Gastroesophageal sphincter (tissue), 4 donors: ENCODE measurements around the gene ROBO3. TPM values are rescaled to one million over a fixed set of nuclear protein-coding genes. Genes with fewer than 3 reads are reported as not detected.

Experiments used
- ATAC-seq: fragments of 150-250 bp; one replicate; pipeline ENCODE4 v1.9.1; 2016; ENCODE audit warnings: mild to moderate bottlenecking, moderate library complexity
- H3K27ac ChIP-seq, 4 donors: fragments of 200-600 bp; sonication (generic) in 3 of 4; 1 replicate in 3 of 4; 2 replicates in 1 of 4; pipeline ENCODE4 v1.5.1; 2016 to 2019
- H3K27me3 ChIP-seq: fragments of 200-600 bp; sonication (generic); one replicate; pipeline ENCODE4 v1.5.1; 2019
- H3K36me3 ChIP-seq, 2 donors: fragments of 200-600 bp; sonication (generic); one replicate each; pipeline ENCODE4 v1.5.1; 2019; ENCODE audit warnings: control low read depth in 1 of 2
- H3K4me1 ChIP-seq, 3 donors: fragments of 200-600 bp; sonication (generic); 1 replicate in 2 of 3; 2 replicates in 1 of 3; pipeline ENCODE4 v1.5.1; 2016 to 2019; ENCODE audit warnings: control low read depth in 2 of 3
- H3K4me3 ChIP-seq, 2 donors: fragments of 200-600 bp; sonication (generic); one replicate each; pipeline ENCODE4 v1.5.1; 2019; ENCODE audit warnings: mild to moderate bottlenecking in 1 of 2, moderate library complexity in 1 of 2
- H3K9me3 ChIP-seq, 3 donors: fragments of 200-600 bp; sonication (generic); one replicate each; pipeline ENCODE4 v1.5.1; 2017 to 2019; ENCODE audit warnings: control low read depth in 2 of 3
- EP300 ChIP-seq: sonication (generic); formaldehyde crosslinking; IDR thresholded peaks from one replicate; pipeline ENCODE4 v1.6.1; 2017; ENCODE audit warnings: antibody characterized with exemption, mild to moderate bottlenecking
- POLR2A ChIP-seq, 2 donors: fragments of 450-650 bp; IDR thresholded peaks; one replicate each; pipeline ENCODE4 v1.6.1; 2017; ENCODE audit warnings: antibody characterized with exemption in 2 of 2, mild to moderate bottlenecking in 2 of 2, moderate library complexity in 1 of 2
- POLR2AphosphoS5 ChIP-seq: sonication (generic); formaldehyde crosslinking; IDR thresholded peaks from one replicate; pipeline ENCODE4 v1.6.1; 2017; ENCODE audit warnings: antibody characterized with exemption
- WGBS, 2 donors: methylation state at CpG; one replicate each; pipeline ENCODE4 v1.1.5; 2018; ENCODE audit warnings: low coverage in 1 of 2; 5-methylcytosine and 5-hydroxymethylcytosine counted together
- total RNA-seq, 4 donors: library from RNA; depleted of rRNA; stranded (reverse); fragments of >200 nt; gene quantifications; one replicate each; pipeline ENCODE4 v1.1.0, GENCODE V29; 2016
- TF ChIP-seq, protein P1 (sequence below), 4 experiments: fragments of 200-600 bp in 2 of 4; fragments of 450-650 bp in 2 of 4; sonication (generic) in 1 of 4; IDR thresholded peaks; one replicate each; pipeline ENCODE4 v1.5.1; 2017 to 2019; ENCODE audit warnings: antibody characterized with exemption in 4 of 4, mild to moderate bottlenecking in 2 of 4, moderate library complexity in 2 of 4

ROBO3 gene
- total RNA-seq, 4 donors from 2014 or later: 3.6 to 10.8 (median 9.2) TPM

DNA sequence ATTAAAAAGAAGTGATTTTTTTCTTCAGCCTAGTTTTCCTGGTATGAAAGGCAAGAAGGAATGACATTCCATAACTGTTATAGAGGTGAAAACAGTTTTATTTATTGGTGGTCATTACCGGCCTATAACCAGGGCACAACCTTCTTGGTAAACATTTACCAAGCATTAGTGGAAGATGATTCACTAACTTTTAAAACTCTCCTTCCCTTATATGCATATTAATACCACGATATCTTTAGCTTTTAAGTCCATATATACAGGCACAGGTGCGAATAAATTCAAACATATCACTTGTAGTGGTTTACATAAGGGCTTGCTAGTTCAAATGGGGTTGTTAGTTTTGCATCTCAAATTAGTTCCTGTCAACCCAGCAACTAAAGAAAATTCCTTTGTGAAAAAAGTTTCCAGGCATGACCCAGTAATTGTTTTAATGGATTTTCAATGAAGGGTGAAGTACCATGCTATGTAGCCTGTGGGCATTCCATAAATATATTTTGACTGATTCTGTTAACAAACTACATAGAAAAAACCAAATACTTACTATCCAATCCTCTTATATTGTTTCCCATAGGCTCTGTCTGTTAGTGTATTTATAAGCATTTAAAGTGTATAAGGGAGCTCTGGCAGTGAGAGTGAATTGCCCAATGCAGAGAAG lies 30.6 kb upstream of the ROBO3 start:
- Histone ChIP-seq H3K27me3 (peaks cover 26% of the 10 kb centered on the region), H3K4me3 (no peak overlapping the region), H3K36me3 (no peaks in the 10 kb centered on the region), H3K27ac (no peak overlapping the region), H3K4me1 (peaks cover 0 to 22% (median 8%) of the 10 kb centered on the region in 3 donors), H3K9me3 (no peaks in the 10 kb centered on the region)
- no peak for ATAC-seq
- 80 to 81% methylated on average over 3 of the region's 3 CpGs for WGBS, 2 donors
- no peak for TF ChIP-seq POLR2A (IDR thresholded peaks at IDR 0.05)
- no peak for TF ChIP-seq POLR2AphosphoS5
- TF ChIP-seq EP300: no peak
- TF ChIP-seq, protein P1, sequence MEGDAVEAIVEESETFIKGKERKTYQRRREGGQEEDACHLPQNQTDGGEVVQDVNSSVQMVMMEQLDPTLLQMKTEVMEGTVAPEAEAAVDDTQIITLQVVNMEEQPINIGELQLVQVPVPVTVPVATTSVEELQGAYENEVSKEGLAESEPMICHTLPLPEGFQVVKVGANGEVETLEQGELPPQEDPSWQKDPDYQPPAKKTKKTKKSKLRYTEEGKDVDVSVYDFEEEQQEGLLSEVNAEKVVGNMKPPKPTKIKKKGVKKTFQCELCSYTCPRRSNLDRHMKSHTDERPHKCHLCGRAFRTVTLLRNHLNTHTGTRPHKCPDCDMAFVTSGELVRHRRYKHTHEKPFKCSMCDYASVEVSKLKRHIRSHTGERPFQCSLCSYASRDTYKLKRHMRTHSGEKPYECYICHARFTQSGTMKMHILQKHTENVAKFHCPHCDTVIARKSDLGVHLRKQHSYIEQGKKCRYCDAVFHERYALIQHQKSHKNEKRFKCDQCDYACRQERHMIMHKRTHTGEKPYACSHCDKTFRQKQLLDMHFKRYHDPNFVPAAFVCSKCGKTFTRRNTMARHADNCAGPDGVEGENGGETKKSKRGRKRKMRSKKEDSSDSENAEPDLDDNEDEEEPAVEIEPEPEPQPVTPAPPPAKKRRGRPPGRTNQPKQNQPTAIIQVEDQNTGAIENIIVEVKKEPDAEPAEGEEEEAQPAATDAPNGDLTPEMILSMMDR (IDR thresholded peaks at IDR 0.05): no peak

DNA sequence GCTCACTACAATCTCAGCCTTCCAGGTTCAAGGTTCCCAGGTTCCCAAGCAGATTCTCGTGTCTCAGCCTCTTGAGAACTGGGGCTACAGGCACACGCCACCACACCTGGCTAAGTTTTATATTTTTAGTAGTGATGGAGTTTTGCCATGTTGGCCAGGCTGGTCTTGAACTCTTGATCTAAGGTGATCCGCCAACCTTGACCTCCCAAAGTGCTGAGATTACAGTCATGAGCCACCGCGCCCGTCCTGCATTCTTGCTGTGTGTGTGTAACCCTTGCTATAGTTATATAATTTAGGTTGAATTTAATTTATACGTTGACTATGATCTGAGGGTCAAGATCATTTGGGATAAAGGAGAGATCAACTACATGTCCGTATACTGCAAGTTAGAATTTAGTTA lies 29.3 kb upstream of the ROBO3 start:
- no peak for ATAC-seq
- H3K27me3 ChIP-seq: peaks cover 39% of the 10 kb centered on the region
- H3K4me1 ChIP-seq: peaks cover 0 to 28% (median 11%) of the 10 kb centered on the region in 3 donors
- H3K4me3 ChIP-seq: peak overlapping the region in 1 of 2 donors; percentile 45
- WGBS, 2 donors: 58 to 94% methylated on average over 2 to 5 of the region's 8 CpGs
- TF ChIP-seq POLR2A (IDR thresholded peaks at IDR 0.05): no peak
- no peak for TF ChIP-seq POLR2AphosphoS5
- TF ChIP-seq EP300: no peak
- H3K27ac ChIP-seq: peak overlapping the region in 2 of 4 donors; percentile 76 to 81
- H3K9me3 ChIP-seq: no peaks in the 10 kb centered on the region
- no peaks in the 10 kb centered on the region for H3K36me3 ChIP-seq

DNA sequence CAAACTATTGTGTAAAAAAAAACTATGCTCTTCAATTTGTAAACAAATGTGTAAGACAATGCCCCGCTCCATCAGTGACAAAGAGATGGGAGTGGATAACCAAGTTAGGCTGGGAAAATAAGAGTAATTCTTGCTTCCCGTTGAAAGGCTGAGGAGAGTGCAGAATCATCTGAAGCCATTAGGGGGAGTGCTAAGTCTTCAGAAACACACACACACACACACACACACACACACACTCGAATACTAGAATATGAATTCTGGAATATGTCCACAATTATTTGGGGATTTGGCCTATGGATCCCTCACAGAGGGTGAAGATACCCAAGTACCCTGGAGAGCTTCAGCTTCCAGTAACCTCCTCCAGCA lies 27.8 kb upstream of the ROBO3 start:
- peaks cover 53% of the 10 kb centered on the region for H3K27me3 ChIP-seq
- peaks cover 0 to 28% (median 11%) of the 10 kb centered on the region in 3 donors for H3K4me1 ChIP-seq
- no peaks in the 10 kb centered on the region for H3K9me3 ChIP-seq
- no peaks in the 10 kb centered on the region for H3K36me3 ChIP-seq
- 0 to 18% methylated on average over 2 to 3 of the region's 3 CpGs for WGBS, 2 donors
- TF ChIP-seq, protein P1 (IDR thresholded peaks at IDR 0.05): no peak
- TF ChIP-seq EP300 (no peak), POLR2AphosphoS5 (no peak), POLR2A (IDR thresholded peaks at IDR 0.05) (no peak)
- ATAC-seq: peak; percentile 50
- no peak overlapping the region for H3K27ac ChIP-seq
- H3K4me3 ChIP-seq: no peak overlapping the region

DNA sequence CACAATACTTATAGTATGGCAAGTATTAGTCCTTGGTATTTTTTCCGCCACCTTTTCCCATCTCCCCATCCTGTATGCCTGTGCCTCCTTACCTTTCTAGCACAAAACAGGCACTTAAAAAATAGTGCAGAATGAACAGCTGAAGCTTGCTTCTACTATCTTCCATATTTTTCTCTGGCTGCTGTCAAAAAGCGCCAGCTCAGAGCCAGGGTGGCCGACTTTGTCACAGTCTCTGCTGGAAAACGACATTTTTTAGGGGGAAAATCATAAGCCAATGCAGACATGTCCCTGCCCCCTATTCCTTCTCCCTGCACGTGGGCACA lies 26.5 kb upstream of the ROBO3 start:
- TF ChIP-seq POLR2A (IDR thresholded peaks at IDR 0.05) (no peak), EP300 (no peak), POLR2AphosphoS5 (no peak)
- TF ChIP-seq, protein P1 (IDR thresholded peaks at IDR 0.05): no peak
- whole genome bisulfite sequencing, 2 donors: 62% methylated on average over 2 of the region's 5 CpGs; no CpG with 5 or more reads in 1 of the 2 donors
- H3K9me3 ChIP-seq: no peaks in the 10 kb centered on the region
- no peak overlapping the region for H3K27ac ChIP-seq
- H3K4me3 ChIP-seq: peak overlapping the region in 1 of 2 donors; percentile 46
- peaks cover 62% of the 10 kb centered on the region for H3K27me3 ChIP-seq
- H3K36me3 ChIP-seq: no peaks in the 10 kb centered on the region
- H3K4me1 ChIP-seq: peaks cover 0 to 40% (median 20%) of the 10 kb centered on the region in 3 donors
- ATAC-seq: no peak

DNA sequence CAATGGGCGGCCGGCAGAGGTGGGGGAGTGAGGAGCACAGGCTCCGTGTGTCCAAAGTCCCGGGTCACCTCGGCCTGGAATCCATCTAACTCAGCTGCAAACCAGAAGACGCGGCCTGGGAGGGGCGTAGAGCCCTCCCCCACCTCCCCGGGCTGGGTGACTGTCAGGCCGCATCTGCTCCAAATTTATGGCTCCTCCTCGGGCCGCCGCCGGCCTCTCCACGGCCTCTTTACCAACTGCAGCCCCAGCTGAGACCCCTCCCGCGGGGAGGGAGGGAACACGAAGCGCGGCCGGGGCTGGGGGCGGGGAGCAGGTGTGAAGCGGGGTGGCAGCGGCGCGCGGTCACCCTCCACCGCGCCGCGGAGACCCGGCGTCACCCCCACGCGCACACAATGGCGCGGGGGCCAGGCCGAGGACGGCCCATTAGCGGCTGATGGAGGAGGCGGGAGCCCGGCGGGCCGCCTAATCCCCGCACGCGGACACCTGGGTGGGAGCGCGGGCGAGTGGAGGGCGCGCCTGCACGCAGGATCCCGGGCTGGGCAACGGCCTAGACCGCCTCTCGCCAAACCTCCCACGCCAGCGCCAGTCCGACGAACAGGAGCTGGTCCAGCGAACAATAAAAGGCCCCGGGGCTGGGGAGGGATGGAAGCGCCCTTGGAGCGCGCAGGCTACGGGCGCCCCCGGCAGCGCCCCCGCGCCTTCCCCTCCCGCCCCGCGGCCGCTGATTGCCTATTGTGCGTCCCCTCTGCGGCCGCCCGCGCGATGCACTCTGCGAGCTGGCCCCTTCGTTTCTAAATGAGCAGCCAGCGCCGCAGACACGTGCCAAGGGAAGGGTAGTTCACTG lies 25.9 kb upstream of the ROBO3 start:
- ATAC-seq: no peak
- no peaks in the 10 kb centered on the region for H3K9me3 ChIP-seq
- peaks cover 68% of the 10 kb centered on the region for H3K27me3 ChIP-seq
- peak overlapping the region in 1 of 2 donors; percentile 46 for H3K4me3 ChIP-seq
- no peak overlapping the region for H3K27ac ChIP-seq
- H3K36me3 ChIP-seq: no peaks in the 10 kb centered on the region
- H3K4me1 ChIP-seq: peaks cover 0 to 40% (median 20%) of the 10 kb centered on the region in 3 donors
- TF ChIP-seq, protein P1 (IDR thresholded peaks at IDR 0.05): no peak
- TF ChIP-seq POLR2A (IDR thresholded peaks at IDR 0.05) (no peak), EP300 (no peak), POLR2AphosphoS5 (no peak)
- WGBS, 2 donors: no CpG with 5 or more reads among the region's 87 CpGs
